SK-N-DZ (cell line): Measurements from ENCODE around the gene ACTL6A.

Experiments used
- DNase-seq: peaks from one replicate; pipeline ENCODE4 v3.0.0-alpha.2; 2015; ENCODE audit warnings: low spot score
- small RNA-seq, 2 experiments: library from RNA; depleted of rRNA; stranded (forward); fragments of <200 nt; gene quantifications; one replicate each; pipeline ENCODE3, GENCODE V24; 2014

Gene ACTL6A

DNA sequence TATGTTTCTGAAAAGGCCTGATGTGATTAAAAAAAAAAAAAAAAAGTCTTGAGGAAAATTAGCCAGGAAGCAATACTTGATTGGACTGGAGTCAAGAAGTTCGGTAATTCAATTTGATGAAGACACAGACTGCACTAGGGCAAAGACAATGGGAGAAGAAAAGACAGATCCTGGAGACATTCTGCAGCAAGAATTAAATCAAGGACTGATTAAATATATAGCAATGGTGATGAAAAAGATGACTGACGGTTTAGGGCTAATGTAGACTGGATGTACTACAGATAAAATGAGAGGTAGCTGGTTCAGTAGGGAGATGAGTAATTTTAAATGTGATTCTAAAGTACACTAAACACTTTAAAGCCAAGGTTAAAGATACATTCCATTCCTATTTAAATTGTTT lies 27.9 kb downstream of the ACTL6A start:
- DNase-seq, result no peak

DNA sequence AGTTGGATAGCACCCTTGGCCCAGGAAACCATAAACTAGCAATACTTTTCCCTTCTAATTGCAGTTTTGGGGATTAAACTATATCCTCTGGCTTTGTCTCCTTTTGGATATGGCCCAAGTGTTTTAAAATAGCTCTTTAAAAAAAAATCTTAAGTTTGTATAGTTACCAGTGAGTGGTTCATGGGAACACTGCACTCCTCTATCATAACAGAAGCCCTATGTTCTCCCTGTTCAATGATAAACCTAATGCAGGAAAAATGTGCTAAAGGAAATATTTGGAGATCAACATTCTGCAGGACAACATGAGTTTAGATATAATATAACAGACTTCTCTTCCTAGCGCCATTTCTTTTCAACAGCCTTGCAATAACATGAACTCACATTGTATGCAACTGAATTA lies 28.6 kb downstream of the ACTL6A start:
- no peak for DNase-seq

DNA sequence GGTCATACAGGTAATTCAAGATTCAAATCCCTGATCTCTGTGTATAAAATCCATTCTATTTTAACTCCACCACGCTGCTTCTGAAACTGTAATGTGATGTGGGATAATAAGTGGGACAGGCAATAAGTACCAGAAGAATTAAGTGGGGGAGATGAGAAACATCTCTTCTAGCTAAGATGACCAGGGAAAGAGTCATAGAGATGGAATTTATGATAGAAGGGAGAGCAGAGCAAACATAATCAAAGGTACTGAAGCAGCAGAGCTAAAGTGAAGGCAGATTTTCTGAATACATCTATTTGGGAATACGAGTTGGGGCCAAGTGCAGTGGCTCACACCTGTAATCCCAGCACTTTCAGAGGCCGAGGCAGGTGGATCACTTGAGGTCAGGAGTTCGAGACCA lies 36.8 kb downstream of the ACTL6A start:
- no peak for DNase-seq

DNA sequence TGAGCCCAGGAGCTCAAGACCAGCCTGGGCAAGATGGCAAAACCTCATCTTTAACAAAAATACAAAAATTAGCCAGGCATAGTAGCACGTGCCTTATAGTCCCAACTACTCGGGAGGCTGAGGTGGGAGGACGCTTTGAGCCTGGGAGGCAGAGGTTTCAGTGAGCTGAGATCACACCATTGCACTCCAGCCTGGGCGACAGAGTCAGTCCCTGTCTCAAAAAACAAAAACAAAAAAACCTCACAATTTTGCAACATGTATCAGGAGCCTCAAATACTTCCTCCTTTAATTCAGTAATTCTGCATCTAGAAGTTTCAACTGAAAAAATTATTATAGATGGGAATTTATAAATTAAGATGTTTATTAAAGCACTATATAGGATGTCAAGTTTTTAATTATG lies 40.6 kb downstream of the ACTL6A start:
- DNase-seq, result no peak

DNA sequence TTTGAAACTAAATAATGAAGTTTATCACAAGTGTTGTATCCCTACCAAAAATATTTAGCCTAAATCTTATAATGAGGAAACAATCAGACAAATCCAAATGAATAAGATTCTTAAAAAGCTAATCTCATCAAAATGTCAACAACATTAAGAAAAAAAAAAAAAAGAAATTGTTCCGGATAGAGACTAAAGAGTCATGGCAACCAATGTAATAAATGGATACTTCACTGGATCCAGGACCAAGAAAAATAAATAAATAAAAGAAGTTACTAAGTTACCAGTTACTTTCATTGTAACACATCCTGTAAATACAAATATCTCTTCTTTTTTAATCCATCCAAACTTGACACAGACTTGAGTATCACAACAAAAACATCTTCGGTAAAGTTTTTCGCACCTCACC lies 41.1 kb downstream of the ACTL6A start:
- DNase-seq, result no peak

DNA sequence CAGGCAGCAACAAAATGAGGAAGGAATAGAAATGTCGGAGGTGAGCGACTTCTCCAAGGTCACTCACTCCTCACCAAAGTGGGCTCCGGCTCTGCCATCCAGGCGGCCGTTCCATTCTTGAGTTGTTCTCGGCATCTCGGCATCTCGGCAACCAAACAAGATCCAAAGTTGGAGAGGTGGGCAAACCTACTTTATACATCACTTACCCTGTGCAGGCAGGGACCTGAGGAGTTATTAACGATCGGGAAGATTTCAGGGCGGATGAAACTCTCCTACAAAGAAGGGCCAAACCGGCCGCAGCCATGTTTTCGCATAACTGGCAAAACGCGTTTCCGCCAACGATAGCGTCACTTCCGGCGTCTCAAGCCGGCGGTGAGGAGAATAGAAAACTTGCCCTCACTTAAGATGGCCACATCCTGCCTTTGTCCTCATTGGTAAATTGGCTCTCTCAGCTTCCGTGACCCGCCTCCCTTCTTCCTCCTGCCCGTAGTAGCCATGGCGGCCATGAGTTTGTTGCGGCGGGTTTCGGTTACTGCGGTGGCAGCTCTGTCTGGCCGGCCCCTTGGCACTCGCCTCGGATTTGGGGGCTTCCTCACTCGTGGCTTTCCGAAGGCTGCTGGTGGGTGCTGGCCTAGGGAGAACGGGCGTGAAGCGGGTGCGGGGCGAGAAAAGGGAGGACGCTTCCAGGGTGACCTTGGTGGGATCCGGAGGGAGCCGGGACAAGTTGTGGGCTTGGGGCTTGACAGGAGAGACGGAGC lies 41.8 kb downstream of the ACTL6A start, which contains the start of the genes MRPL47 and NDUFB5:
TSS of gene MRPL47 (minus strand) at position 318 of the 758 bp plus-strand sequence. CDS start at position 304, 14 bp downstream.
TSS of gene NDUFB5 (plus strand) at position 474 of the 758 bp plus-strand sequence. CDS start at position 496, 22 bp downstream.
- peak; percentile 98 for DNase-seq

DNA sequence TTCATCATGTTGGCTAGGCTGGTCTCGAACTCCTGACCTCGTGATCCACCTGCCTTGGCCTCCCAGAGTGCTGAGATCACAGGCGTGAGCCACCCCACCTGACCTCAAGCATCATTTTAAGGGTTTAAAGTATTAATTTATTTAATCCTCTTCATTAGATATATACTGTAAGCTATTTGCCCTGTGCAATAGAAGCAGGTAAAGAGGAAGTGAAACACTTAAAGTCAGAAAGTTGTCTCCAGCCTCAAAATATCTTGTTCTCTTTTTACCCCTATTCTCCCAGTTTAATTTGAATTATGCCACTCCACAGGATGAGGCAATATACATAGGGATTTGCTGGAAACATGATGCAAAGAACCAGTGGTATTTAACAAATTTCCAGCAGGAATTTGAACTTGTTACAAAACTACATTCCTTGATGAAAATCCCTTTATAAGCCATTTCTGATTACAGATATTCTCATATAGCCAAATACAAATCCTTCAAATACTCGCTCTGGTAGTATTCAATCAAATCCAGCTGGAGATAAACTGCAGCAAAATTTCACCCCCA lies 43.9 kb downstream of the ACTL6A start:
- no peak for DNase-seq

DNA sequence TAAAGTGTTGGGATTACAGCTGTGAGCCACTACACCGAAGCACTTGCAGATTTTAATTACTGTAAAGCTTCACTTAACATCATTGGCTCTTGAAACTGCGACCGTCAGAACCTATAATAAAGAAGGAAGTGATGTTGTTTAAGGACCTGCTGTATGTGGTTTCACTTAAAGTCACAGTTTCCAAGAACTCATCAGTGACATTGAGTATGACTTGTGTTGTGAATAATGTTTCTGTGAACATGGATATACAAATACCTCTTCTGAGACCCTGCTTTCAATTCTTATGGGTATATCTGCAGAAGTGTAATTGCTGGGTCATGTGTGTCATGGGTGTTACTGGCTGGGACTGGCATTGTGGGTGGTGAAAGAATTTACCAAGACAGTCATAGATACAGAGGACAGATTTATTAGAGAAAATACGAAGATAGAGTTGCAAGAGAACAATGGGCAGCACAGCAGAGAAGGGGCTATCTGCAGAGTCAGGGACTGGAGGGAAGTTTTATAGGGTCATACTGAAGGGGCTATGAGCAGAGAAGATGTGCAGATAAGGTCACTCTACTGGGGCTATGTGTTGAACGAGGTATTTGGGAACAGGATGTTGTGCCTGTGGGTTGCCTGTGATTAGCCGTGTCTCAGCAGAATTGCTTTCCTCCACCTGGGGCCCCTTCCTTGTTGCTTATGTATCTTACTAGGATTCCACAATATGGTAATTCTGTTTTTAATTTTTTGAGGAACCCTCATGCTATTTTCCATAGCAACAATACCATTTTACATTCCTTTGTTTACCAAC lies 46.4 kb downstream of the ACTL6A start:
- no peak for DNase-seq

DNA sequence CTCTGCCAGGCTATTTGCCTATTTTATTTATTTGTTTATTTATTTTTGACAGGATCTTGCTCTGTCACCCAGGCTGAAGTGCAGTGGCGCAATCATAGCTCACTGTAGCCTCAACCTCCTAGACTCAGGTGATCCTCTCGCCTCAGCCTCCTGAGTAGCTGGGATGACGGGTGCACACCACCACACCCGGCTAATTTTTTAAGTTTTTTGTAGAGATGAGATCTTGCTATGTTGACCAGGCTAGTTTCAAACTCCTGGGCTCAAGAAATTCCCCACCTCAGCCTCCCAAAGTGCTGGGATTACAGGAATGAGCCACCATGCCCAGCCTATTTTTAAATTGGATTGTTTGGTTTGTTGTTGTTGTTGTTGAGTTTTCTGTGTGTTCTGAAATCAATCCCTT lies 47.3 kb downstream of the ACTL6A start:
- no peak for DNase-seq

DNA sequence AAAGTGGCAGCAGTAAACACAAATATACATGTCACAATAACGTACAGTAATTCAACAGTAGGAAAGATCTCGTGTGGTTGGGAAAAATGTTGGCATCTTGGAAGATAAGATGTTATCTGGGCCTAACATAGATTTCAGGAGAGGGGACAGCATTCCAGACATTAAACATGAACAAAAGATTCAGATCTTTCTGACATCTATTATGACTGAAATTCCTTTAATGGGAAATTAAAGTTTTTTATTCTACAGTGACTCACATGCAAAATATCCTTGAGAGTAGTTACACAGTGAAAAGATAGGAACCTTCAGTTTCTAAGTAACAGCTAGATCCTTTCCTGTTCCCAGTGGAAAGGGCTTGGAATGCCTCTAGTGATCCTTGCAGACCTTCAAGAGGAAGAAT lies 51.1 kb downstream of the ACTL6A start:
- no peak for DNase-seq

DNA sequence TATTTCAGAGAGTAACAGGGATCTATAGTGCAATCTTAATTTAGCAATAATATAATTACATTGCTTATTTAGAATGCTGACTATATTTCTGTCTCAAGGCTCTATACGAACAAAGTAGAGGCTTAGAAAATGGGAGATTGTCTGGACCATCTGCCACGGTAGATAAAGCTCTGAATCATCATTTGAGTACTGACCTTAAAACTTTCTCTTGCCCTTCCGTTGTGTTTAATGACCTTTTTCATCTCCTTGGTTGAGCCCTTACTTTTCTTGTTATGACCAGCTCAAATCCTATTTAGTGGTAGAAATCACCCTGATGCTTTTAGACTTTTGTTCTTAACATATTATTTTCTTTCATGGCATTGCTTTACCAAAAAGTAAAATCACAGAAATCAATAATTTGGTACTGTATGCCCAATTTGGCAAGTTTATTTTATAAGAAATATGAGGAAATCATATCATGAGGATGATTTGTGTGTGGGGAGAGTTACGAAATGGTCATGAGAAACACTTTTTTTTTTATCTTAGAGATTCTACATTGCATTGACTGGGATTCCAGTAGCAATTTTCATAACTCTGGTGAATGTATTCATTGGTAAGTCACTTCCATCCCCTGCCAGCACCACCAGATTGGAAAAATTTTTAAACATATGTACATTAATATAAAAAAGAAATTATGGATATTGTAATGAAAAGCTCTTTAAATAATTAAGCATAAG lies 52.9 kb downstream of the ACTL6A start:
- DNase-seq, result no peak

DNA sequence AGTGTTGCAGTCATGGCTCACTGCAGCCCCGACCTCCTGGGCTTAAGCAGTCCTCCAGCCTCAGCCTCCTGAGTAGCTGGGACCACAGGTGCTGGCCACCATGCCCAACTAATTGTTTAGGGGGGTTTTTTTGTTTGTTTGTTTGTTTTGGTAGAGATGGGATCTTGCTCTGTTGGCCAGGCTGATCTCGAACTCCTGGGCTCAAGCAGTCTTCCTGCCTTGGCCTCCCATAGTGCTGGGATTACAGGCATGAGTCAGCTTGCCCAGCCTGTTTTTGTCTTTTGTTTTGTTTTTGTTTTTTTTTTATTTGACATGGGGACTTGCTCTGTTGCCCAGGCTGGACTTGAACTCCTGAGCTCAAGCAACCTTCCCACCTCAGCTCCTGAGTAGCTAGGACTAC lies 59.3 kb downstream of the ACTL6A start:
- no peak for DNase-seq

DNA sequence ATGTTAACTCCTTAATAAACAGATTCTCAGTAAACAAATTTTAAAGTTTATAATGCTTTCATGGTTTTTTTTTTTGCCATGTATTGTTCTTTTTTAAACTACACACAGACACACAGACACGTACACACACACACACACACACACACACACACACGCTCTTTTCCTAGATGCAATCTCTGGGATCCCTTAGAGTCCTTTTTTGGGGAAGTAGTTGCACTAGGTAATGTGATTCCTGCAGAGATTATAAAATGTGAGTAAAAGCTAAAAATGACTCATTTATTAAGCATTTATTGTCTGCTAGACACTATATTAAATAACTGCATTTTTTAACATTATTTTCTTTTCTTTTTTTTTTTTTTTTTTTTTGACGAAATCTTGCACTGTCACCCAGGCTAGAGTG lies 61.7 kb downstream of the ACTL6A start:
- DNase-seq, result no peak

DNA sequence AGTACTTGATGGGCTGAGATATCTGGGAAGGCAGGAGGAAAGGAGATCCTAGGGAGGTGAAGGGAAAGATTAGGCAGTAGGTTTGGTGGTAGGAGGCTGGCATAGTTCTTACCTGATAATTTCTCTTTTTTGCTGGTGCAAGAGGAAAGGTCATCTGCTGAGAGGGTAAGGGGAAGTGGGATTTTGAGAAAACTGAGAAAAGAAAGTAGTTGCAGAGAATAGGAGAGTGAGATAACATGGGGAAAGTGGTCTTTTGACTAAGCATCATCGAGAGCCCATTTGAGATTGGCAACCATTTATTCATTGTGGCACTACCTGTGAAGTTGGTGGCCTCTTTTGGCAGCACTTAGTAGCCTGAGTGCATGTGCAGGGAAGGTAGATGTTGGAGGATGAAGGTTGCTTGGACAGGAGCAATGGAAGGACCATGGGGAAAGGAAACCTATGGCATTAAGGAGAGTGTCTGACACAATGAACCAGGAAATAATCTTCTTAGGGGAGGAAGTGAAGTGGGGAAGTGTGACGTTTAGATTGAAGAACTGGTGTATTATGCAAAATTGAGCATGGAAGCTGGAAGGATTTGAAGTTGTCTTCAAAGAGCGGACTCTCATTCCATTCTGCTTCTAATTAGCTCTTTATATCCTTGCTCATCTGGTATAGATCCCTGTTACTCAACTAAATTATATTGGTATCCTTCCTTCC lies 68.2 kb downstream of the ACTL6A start:
- no peak for DNase-seq

Small RNA genes lying within 50 kb of the gene (small RNA-seq; reads per million reads assigned to genes)
- gene AC090425.1 (0 reads per million in 2 experiments), gene RF01210 (0 to 0.08 reads per million in 2 experiments)
